IPS-18c (cell line): ENCODE measurements around the gene ARHGAP23.

Experiments
- H3K4me3 ChIP-seq: 2 replicates; pipeline ENCODE4 v1.7.0; 2013; ENCODE audit warnings: low read depth, mild to moderate bottlenecking, low read length, moderate library complexity; ENCODE audit not compliant: insufficient read depth
- H3K9me3 ChIP-seq: one replicate; pipeline ENCODE4 v1.6.1; 2013; ENCODE audit warnings: mild to moderate bottlenecking, low read length, moderate library complexity; ENCODE audit not compliant: control insufficient read depth, insufficient read depth

ARHGAP23 gene, protein sequence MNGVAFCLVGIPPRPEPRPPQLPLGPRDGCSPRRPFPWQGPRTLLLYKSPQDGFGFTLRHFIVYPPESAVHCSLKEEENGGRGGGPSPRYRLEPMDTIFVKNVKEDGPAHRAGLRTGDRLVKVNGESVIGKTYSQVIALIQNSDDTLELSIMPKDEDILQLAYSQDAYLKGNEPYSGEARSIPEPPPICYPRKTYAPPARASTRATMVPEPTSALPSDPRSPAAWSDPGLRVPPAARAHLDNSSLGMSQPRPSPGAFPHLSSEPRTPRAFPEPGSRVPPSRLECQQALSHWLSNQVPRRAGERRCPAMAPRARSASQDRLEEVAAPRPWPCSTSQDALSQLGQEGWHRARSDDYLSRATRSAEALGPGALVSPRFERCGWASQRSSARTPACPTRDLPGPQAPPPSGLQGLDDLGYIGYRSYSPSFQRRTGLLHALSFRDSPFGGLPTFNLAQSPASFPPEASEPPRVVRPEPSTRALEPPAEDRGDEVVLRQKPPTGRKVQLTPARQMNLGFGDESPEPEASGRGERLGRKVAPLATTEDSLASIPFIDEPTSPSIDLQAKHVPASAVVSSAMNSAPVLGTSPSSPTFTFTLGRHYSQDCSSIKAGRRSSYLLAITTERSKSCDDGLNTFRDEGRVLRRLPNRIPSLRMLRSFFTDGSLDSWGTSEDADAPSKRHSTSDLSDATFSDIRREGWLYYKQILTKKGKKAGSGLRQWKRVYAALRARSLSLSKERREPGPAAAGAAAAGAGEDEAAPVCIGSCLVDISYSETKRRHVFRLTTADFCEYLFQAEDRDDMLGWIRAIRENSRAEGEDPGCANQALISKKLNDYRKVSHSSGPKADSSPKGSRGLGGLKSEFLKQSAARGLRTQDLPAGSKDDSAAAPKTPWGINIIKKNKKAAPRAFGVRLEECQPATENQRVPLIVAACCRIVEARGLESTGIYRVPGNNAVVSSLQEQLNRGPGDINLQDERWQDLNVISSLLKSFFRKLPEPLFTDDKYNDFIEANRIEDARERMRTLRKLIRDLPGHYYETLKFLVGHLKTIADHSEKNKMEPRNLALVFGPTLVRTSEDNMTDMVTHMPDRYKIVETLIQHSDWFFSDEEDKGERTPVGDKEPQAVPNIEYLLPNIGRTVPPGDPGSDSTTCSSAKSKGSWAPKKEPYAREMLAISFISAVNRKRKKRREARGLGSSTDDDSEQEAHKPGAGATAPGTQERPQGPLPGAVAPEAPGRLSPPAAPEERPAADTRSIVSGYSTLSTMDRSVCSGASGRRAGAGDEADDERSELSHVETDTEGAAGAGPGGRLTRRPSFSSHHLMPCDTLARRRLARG (N-terminal part only)

DNA sequence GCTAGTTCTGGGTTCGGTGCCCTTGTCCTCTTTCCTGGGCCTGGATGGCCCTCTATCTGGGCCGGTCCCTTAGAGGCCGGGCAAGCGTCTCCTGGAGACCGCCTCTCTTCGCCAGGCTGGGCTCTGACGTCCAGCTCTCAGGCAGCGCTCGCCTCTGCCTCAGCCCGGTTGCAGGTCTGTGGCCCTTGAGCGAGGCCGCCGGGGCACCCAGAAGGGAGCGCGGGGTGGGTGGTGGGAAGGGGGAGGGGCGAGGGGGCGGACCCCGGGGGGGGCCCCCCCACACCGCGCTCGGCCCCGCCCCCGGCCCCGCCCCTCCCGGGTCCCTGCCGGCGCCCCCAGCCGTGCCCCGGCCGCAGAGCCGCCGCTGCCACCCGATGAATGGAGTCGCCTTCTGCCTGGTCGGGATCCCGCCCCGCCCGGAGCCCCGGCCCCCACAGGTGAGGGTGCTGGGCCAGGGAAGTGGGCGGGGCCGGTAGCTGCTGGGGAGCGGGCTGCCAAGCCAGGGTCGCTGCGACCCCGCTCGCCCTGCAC is at the start of gene ARHGAP23:
TSS of gene ARHGAP23 (plus strand) at position 353 of the 531 bp plus-strand sequence. CDS start at position 375, 22 bp downstream.
- Histone ChIP-seq H3K9me3 (peaks cover 2% of the 10 kb centered on the region), H3K4me3 (peak within 1 kb of the TSS; percentile 73)

GRCh38 chr17:38379448-38379847 is 48.8 kb upstream of the ARHGAP23 start:
- no peak overlapping the region for H3K4me3 ChIP-seq
- no peaks in the 10 kb centered on the region for H3K9me3 ChIP-seq

GRCh38 chr17:38395090-38395489 is 33.2 kb upstream of the ARHGAP23 start:
- Histone ChIP-seq H3K4me3 (no peak overlapping the region), H3K9me3 (no peaks in the 10 kb centered on the region)

- no peak overlapping the region for H3K4me3 ChIP-seq
- H3K9me3 ChIP-seq: no peaks in the 10 kb centered on the region
Measured at GRCh38 chr17:38397227-38397626, 31.0 kb upstream of the ARHGAP23 start.

GRCh38 chr17:38400286-38400685 is 28.0 kb upstream of the ARHGAP23 start:
- H3K9me3 ChIP-seq: no peaks in the 10 kb centered on the region

GRCh38 chr17:38401459-38401858 is 26.8 kb upstream of the ARHGAP23 start:
- Histone ChIP-seq H3K4me3 (no peak overlapping the region), H3K9me3 (no peaks in the 10 kb centered on the region)

More at GRCh38 chr17:38400286-38400685, 28.0 kb upstream of the ARHGAP23 start:
- no peak overlapping the region for H3K4me3 ChIP-seq

DNA sequence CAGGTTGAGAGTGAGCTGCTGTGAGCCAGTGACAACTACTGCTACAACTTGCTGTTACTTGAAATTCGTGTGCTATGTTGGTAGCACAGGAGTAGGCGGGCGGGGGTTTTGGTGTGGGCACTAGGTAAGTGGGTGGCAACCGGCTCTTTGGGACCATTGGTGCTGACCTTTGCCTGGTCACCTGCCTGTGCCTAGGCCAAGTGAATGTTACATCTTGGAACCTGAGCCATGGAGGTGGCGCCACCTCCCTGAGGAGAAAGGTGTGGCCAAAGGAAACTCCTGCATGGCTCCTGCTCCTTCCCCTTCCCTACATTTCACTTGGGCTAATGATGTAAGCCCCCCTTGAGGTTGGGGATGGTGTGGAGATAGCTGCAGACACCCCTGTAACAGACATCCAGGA is 25.4 kb upstream of the ARHGAP23 start:
- no peak overlapping the region for H3K4me3 ChIP-seq
- no peaks in the 10 kb centered on the region for H3K9me3 ChIP-seq

GRCh38 chr17:38403491-38403890 is 24.8 kb upstream of the ARHGAP23 start:
- H3K9me3 ChIP-seq: no peaks in the 10 kb centered on the region
- no peak overlapping the region; the same call in 1 of the 2 replicates for H3K4me3 ChIP-seq

DNA sequence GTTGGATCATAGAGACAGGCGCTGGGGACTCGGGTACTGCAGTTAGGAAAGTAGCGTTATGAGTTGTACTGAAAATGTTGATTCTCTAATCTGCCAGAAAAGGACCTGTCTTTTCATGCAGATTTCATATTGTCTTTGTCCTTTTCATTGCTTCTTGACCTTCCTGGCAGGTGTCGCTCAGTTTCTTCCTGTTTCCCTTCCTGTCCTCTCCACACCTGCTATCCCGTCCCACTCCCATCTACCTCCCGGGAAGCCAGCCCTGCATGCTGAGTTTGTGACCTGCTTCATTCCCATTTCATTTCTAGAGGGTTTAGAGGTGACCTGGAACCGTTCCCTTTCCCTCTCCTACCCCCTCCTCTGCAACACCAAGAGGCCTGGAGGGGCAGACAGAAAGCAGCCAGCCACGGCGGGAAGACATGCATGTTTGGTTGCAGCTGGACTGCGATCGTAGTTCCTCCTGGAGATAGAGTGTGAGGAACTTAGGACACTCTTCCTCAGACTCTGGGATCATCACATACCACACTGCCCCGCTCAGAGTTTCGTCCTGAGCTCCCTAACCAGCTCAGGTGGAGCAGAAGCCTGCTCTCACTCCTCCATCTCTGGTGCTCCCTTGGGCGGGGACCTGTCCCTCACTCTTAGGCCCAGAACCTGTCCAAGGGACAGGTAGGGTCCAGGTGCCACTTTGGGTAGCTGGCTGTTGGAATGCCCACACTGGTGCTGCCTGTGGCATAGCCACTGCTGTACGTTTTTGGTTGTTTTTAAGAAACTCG is 23.9 kb upstream of the ARHGAP23 start:
- Histone ChIP-seq H3K4me3 (no peak overlapping the region; the same call in 1 of the 2 replicates), H3K9me3 (no peaks in the 10 kb centered on the region)

GRCh38 chr17:38405654-38406053 is 22.6 kb upstream of the ARHGAP23 start:
- Histone ChIP-seq H3K4me3 (no peak overlapping the region), H3K9me3 (no peaks in the 10 kb centered on the region)

GRCh38 chr17:38410201-38410600 is 18.1 kb upstream of the ARHGAP23 start:
- no peak overlapping the region for H3K4me3 ChIP-seq
- H3K9me3 ChIP-seq: no peaks in the 10 kb centered on the region

DNA sequence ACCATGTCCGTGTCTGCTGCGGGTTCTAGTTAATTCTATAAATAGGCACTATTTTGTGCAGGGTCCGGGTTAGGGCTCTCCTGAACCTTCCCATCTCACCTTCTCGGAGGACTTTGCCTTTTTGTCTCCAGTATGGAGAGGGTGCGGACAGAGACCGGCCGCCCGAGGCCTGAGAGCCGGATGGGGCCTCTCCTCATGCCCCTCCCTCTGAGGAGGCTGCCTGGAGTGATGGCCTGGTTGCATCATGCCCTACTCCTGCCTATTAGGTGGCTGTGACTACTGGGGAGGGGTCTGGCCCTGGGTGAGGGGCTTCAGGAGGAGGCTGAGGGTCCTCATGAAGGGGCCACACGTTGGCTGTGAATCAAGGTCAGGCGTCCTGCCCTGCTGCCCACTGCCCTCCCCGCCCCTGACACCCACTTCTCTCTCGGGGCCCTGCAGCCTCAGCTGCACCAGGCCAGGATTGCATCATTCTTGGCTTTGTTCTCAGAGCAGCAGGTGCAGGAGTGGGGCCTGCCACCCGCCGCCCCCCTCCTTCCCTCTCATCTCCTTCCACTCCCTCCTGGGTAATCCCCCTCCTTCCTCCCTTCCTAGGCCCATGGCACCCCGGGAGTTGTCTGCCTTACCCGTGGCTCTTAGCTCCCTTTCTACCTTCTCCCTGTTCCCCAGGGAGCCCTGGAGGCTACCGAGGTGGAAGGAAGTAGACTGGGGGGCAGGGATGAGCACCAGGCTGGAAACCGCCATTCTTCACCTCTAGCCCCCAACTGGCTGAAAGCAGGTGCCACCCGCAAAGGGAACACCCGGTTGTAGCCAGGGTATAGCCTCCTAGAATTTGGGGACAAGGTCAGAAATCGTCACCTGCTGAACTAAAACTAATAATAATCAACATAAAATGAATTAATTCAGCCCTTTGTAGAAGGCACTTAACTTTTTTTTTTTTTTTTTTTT is 12.7 kb upstream of the ARHGAP23 start:
- Histone ChIP-seq H3K9me3 (no peaks in the 10 kb centered on the region), H3K4me3 (peak overlapping the region; percentile 45; the same call in 1 of the 2 replicates)

GRCh38 chr17:38416840-38417209 is 11.4 kb upstream of the ARHGAP23 start:
- Histone ChIP-seq H3K9me3 (no peaks in the 10 kb centered on the region), H3K4me3 (no peak overlapping the region)

GRCh38 chr17:38417210-38417951 is 10.9 kb upstream of the ARHGAP23 start:
- H3K4me3 ChIP-seq: no peak overlapping the region
- no peaks in the 10 kb centered on the region for H3K9me3 ChIP-seq
